ENCODE results near the gene SWAP70.

The SWAP70 gene

DNA sequence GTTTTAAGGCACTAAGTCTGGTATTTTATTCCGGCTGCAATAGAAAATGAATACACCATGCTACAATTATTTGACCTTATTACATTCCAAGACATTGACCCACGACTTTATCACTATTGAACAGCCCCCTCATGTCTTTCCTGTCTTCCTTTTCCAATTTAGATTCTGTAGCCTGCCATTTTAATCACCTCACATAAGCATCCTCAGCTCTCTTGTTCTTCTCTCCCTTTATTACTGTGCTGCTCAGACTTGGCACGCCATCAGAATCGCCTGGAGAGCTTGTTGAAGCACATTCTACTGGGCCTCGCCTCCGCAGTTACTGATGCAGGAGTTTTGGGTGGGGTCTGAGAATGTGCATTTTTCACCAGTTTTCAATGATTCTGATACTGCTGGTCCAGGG is 38.7 kb upstream of the SWAP70 start:
- no peaks in the 10 kb centered on the region for H3K9me3 ChIP-seq (ENCODE audit: insufficient read depth, low read length)
- no peaks in the 10 kb centered on the region for H3K36me3 ChIP-seq (ENCODE audit: low read length)
- no peaks in the 10 kb centered on the region for H3K9me2 ChIP-seq (replicated peaks; ENCODE audit: insufficient read depth, low read length)
- H3K4me3 ChIP-seq (ENCODE audit: insufficient read depth, low read length, poor library complexity, severe bottlenecking) = no peak overlapping the region
- no peak overlapping the region for H3K27ac ChIP-seq (ENCODE audit: low read depth, low read length)
- no peaks in the 10 kb centered on the region for H4K20me1 ChIP-seq (ENCODE audit: low read depth, low read length)
- TF ChIP-seq EZH2phosphoT487 (conservative IDR thresholded peaks at IDR 0.05; ENCODE audit: low read length) = no peak
- TF ChIP-seq, protein P1, sequence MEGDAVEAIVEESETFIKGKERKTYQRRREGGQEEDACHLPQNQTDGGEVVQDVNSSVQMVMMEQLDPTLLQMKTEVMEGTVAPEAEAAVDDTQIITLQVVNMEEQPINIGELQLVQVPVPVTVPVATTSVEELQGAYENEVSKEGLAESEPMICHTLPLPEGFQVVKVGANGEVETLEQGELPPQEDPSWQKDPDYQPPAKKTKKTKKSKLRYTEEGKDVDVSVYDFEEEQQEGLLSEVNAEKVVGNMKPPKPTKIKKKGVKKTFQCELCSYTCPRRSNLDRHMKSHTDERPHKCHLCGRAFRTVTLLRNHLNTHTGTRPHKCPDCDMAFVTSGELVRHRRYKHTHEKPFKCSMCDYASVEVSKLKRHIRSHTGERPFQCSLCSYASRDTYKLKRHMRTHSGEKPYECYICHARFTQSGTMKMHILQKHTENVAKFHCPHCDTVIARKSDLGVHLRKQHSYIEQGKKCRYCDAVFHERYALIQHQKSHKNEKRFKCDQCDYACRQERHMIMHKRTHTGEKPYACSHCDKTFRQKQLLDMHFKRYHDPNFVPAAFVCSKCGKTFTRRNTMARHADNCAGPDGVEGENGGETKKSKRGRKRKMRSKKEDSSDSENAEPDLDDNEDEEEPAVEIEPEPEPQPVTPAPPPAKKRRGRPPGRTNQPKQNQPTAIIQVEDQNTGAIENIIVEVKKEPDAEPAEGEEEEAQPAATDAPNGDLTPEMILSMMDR (IDR thresholded peaks at IDR 0.05; ENCODE audit: insufficient read depth, low read length, poor library complexity, severe bottlenecking) = no peak
- no peak overlapping the region for H2AFZ ChIP-seq (ENCODE audit: low read depth, low read length, severe bottlenecking)
- no peaks in the 10 kb centered on the region for H3K79me2 ChIP-seq (ENCODE audit: insufficient read depth, low read length)
- H3F3A ChIP-seq (ENCODE audit: insufficient read depth) = peaks cover 20% of the 10 kb centered on the region
- no peaks in the 10 kb centered on the region for H3K27me3 ChIP-seq (ENCODE audit: low read length)
- H3K9ac ChIP-seq (ENCODE audit: low read length) = no peak overlapping the region
- H3K4me2 ChIP-seq (ENCODE audit: low read depth, low read length, poor library complexity, severe bottlenecking) = no peak overlapping the region

DNA sequence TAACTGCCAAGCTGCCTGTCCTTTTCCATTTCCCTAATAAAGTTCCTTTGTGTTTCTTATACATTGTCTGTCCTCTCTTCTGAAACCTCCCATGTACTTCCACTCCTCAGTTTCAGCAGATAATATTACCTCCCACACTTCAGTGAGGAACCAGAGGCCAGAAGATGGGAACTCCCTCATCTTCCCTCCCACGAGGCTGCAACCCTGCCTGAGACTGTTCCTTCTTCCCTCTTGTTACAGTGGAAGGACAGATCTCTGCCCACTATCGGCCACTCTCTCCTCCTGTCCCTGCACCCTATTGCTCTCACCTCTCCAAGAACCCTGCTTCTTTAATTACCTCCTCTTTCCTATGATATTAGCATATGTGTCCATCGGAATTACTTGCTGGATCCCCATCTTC is 38.1 kb upstream of the SWAP70 start:
- Histone ChIP-seq H3K4me2 (ENCODE audit: low read depth, low read length, poor library complexity, severe bottlenecking) (no peak overlapping the region), H3K27ac (ENCODE audit: low read depth, low read length) (no peak overlapping the region)

DNA sequence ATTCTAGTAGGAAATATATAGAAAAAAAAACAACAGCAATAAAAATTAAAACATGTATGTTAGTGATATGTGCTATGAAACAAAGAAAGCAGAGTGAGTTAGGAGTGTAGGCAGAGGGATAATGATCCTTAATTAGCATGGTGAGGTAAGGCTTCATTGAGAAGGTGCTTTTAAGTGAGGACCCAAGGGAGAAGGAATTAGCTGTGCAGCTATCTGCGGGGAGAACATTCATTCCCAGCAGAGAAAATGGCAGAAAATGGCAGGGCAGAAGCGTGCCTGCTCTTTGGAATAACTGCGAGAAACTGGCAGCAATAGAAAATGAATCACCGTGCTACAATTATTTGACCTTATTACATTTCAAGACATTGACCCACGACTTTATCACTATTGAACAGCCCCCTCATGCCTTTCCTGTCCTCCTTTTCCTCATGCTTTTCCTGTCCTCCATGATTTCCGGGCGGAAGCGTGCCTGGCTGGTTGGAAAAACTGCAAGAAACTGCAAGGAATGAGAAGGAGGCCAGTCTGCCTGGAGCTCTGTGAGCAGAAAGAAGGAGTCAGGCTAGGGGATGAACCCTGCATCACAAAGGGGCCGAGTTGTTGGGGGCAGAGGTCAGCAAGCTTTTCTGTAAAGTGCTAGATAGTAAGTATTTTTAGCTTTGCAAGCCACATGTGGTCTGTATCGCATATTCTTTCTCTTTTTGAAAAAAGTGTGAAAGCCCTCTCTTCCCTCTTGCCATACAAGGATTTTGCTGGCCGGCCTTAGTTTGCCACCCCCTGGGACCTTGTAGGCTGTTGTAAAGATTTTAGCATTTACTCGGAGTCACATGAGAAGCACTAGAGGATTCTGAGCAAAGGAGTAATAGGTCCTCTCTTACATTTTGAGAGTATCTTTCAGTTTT is 37.1 kb upstream of the SWAP70 start:
- H3K9ac ChIP-seq (ENCODE audit: low read length) = 0 out of 2 replicates have a peak overlapping the region, but pooled peaks have one; percentile 2
- TF ChIP-seq, protein P1 (IDR thresholded peaks at IDR 0.05; ENCODE audit: insufficient read depth, low read length, poor library complexity, severe bottlenecking) = no peak
- no peak for TF ChIP-seq EZH2phosphoT487 (conservative IDR thresholded peaks at IDR 0.05; ENCODE audit: low read length)
- H3K79me2 ChIP-seq (ENCODE audit: insufficient read depth, low read length) = no peaks in the 10 kb centered on the region
- H3K36me3 ChIP-seq (ENCODE audit: low read length) = no peaks in the 10 kb centered on the region
- H3K27me3 ChIP-seq (ENCODE audit: low read length) = no peaks in the 10 kb centered on the region
- peaks cover 13% of the 10 kb centered on the region for H3F3A ChIP-seq (ENCODE audit: insufficient read depth)
- H3K4me2 ChIP-seq (ENCODE audit: low read depth, low read length, poor library complexity, severe bottlenecking) = peak overlapping the region; percentile 24
- H2AFZ ChIP-seq (ENCODE audit: low read depth, low read length, severe bottlenecking) = no peak overlapping the region
- no peaks in the 10 kb centered on the region for H3K9me2 ChIP-seq (replicated peaks; ENCODE audit: insufficient read depth, low read length)
- H3K9me3 ChIP-seq (ENCODE audit: insufficient read depth, low read length) = no peaks in the 10 kb centered on the region
- no peaks in the 10 kb centered on the region for H4K20me1 ChIP-seq (ENCODE audit: low read depth, low read length)
- H3K4me3 ChIP-seq (ENCODE audit: insufficient read depth, low read length, poor library complexity, severe bottlenecking) = no peak overlapping the region
- H3K27ac ChIP-seq (ENCODE audit: low read depth, low read length) = no peak overlapping the region

More for the DNA sequence above, 38.1 kb upstream of the SWAP70 start:
- Histone ChIP-seq H4K20me1 (ENCODE audit: low read depth, low read length) (no peaks in the 10 kb centered on the region), H3K9me3 (ENCODE audit: insufficient read depth, low read length) (no peaks in the 10 kb centered on the region), H3K9ac (ENCODE audit: low read length) (no peak overlapping the region), H3K4me3 (ENCODE audit: insufficient read depth, low read length, poor library complexity, severe bottlenecking) (no peak overlapping the region), H3K27me3 (ENCODE audit: low read length) (no peaks in the 10 kb centered on the region), H3K9me2 (replicated peaks; ENCODE audit: insufficient read depth, low read length) (no peaks in the 10 kb centered on the region), H3F3A (ENCODE audit: insufficient read depth) (peaks cover 20% of the 10 kb centered on the region), H2AFZ (ENCODE audit: low read depth, low read length, severe bottlenecking) (no peak overlapping the region), H3K36me3 (ENCODE audit: low read length) (no peaks in the 10 kb centered on the region), H3K79me2 (ENCODE audit: insufficient read depth, low read length) (no peaks in the 10 kb centered on the region)
- TF ChIP-seq EZH2phosphoT487 (conservative IDR thresholded peaks at IDR 0.05; ENCODE audit: low read length) = no peak
- TF ChIP-seq, protein P1 (IDR thresholded peaks at IDR 0.05; ENCODE audit: insufficient read depth, low read length, poor library complexity, severe bottlenecking) = no peak
